Cardiac muscle cell (in vitro differentiated cells and primary cell): Measurements from ENCODE around the gene IFNL4. TPM values are rescaled to one million over a fixed set of nuclear protein-coding genes. Genes with fewer than 3 reads are reported as not detected.

Experiments used
- DNase-seq, 2 donors: peaks; one replicate each; pipeline versions ENCODE4 v3.0.0 to v3.0.0-alpha.2; 2010 to 2017; ENCODE audit warnings: low read depth in 1 of 2, low spot score in 1 of 2
- H3K27ac ChIP-seq: fragments of 200-600 bp; sonication (generic); 2 replicates; pipeline ENCODE4 v1.5.1; 2016
- H3K27me3 ChIP-seq: fragments of 200-600 bp; sonication (generic); 2 replicates; pipeline ENCODE4 v1.6.0; 2016; ENCODE audit warnings: control low read depth
- H3K36me3 ChIP-seq: fragments of 200-600 bp; sonication (generic); 2 replicates; pipeline ENCODE4 v1.5.1; 2016; ENCODE audit warnings: control low read depth
- H3K4me1 ChIP-seq: fragments of 200-600 bp; sonication (generic); 2 replicates; pipeline ENCODE4 v1.8.1; 2017; ENCODE audit warnings: low read depth, mild to moderate bottlenecking, mixed run types
- H3K4me3 ChIP-seq: fragments of 200-600 bp; sonication (generic); 2 replicates; pipeline ENCODE4 v1.5.1; 2016; ENCODE audit warnings: mild to moderate bottlenecking
- H3K9me3 ChIP-seq: fragments of 200-600 bp; sonication (generic); 2 replicates; pipeline ENCODE4 v1.5.1; 2017; ENCODE audit warnings: low read depth, mild to moderate bottlenecking, control low read depth
- CTCF ChIP-seq: IDR thresholded peaks from 2 replicates; pipeline ENCODE4 v1.5.1; 2012; ENCODE audit warnings: low read depth, mild to moderate bottlenecking, low read length
- polyA plus RNA-seq: library from polyadenylated mRNA; unstranded; fragments of >200 nt; fragmentation: Nextera tagmentation; extraction: Ambion mirVana; gene quantifications from 2 replicates; pipeline ENCODE4 v1.2.1, GENCODE V29; 2016
- total RNA-seq: library from RNA; depleted of rRNA; stranded (reverse); fragments of >200 nt; gene quantifications from 2 replicates; pipeline ENCODE4 v1.2.3, GENCODE V29; 2016

IFNL4 gene
- total and polyA plus RNA-seq, 2 experiments from 2014 or later = not detected

- Histone ChIP-seq H3K4me1 (peaks cover 3% of the 10 kb centered on the region), H3K27me3 (peaks cover 24% of the 10 kb centered on the region), H3K4me3 (no peak overlapping the region), H3K9me3 (no peaks in the 10 kb centered on the region), H3K36me3 (no peaks in the 10 kb centered on the region), H3K27ac (no peak overlapping the region)
- no peak for TF ChIP-seq CTCF
- no peak for DNase-seq
Observed at GRCh38 chr19:39253374-39254149, 4.9 kb upstream of the IFNL4 start.

GRCh38 chr19:39252458-39252857 lies 3.8 kb upstream of the IFNL4 start:
- Histone ChIP-seq H3K36me3 (no peaks in the 10 kb centered on the region), H3K4me1 (no peaks in the 10 kb centered on the region), H3K27ac (no peak overlapping the region), H3K4me3 (no peak overlapping the region), H3K27me3 (peaks cover 35% of the 10 kb centered on the region), H3K9me3 (no peaks in the 10 kb centered on the region)
- TF ChIP-seq CTCF = no peak
- DNase-seq = no peak

- TF ChIP-seq CTCF = no peak
- no peaks in the 10 kb centered on the region for H3K9me3 ChIP-seq
- no peaks in the 10 kb centered on the region for H3K36me3 ChIP-seq
- no peaks in the 10 kb centered on the region for H3K4me1 ChIP-seq
- H3K27me3 ChIP-seq = peaks cover 41% of the 10 kb centered on the region
- no peak for DNase-seq
- no peak overlapping the region for H3K4me3 ChIP-seq
- no peak overlapping the region for H3K27ac ChIP-seq
Observed at GRCh38 chr19:39251846-39252245, 3.2 kb upstream of the IFNL4 start.

DNA sequence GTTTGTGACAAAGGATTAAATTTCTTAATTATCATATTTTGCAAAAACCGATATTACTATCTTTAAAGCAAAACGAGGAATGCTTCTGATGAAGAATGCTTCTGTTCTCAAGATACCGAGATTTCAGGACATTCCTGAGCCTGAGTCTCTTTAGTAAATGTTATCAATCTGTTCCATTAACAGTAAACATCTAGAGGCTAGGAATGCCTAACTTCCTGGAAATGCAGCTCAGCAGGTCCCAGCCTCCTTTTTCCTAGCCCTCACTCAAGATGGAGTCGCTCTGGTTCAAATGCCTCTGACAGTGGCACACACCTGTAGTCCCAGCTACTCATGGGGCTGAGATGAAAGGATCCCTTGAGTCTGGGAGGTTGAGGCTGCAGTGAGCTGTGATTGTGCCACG lies 2.4 kb upstream of the IFNL4 start:
- Histone ChIP-seq H3K36me3 (no peaks in the 10 kb centered on the region), H3K27me3 (peaks cover 43% of the 10 kb centered on the region), H3K4me3 (no peak overlapping the region), H3K27ac (no peak overlapping the region), H3K4me1 (no peaks in the 10 kb centered on the region), H3K9me3 (no peaks in the 10 kb centered on the region)
- TF ChIP-seq CTCF = no peak
- DNase-seq = no peak

DNA sequence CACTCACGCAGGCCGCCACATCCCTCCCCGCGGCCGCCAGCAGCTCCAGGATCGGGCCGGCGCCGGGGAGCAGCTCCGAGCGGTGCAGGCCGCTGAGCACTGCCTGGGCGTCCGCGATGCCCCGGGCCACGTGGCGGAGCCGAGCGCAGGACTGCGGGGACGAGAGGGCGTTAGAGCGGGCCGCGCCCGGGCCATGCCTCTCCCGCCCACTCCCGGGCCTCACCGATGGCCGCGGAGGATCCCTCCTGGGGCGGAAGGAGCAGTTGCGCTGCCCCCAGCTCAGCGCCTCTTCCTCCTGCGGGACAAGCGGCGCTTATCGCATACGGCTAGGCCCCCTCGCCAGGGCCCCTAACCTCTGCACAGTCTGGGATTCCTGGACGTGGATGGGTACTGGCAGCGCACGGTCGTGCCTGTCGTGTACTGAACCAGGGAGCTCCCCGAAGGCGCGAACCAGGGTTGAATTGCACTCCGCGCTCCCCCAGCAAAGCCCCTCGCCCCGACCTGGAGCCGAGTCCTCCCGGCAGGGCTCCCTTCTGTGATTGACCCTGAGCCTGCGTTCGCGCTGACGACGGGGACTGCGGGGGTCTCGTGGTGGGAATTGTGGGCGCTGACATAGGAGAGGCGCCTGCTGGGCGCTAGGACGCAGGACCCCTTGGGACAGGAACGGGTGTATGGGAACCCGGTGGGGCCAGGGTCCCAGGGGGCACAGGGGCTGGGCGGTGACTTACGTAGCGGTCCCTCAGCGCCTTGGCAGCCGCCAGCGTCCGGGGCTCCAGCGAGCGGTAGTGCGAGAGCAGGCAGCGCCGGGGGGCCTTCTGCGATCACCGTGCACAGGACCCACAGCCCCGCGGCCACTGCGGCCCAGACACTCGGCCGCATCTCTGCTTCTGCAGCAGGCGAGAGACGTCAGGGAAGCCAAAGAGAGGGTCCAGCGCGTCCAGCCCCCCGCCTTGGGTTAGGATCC lies 673 bp downstream of the IFNL4 start:
- H3K4me1 ChIP-seq = no peaks in the 10 kb centered on the region
- DNase-seq = peak; percentile 24 to 47
- TF ChIP-seq CTCF = no peak

More for the DNA sequence above, 673 bp downstream of the IFNL4 start:
- Histone ChIP-seq H3K27me3 (peaks cover 46% of the 10 kb centered on the region), H3K27ac (no peak overlapping the region), H3K4me3 (no peak overlapping the region), H3K36me3 (no peaks in the 10 kb centered on the region), H3K9me3 (no peaks in the 10 kb centered on the region)
